DMS153 treated with DMSO at 0.1 percent for 48 hours (cell line): ENCODE measurements around the gene PHLPP2.
"Not testable (repeated sequence)": the region's sequence is repeated elsewhere in the genome, so short reads cannot be mapped to it uniquely, and the experiment has no call there.

Experiments
- DNase-seq: peaks from one replicate; lab custom pipeline; 2025; ENCODE audit not compliant: unreplicated experiment; lab: John Stamatoyannopoulos, UW

The PHLPP2 gene

GRCh38 chr16:71721066-71721740, 3.3 kb downstream of the PHLPP2 start:
- DNase-seq: no peak

GRCh38 chr16:71712501-71712900, 12.0 kb downstream of the PHLPP2 start:
- no peak for DNase-seq

DNA sequence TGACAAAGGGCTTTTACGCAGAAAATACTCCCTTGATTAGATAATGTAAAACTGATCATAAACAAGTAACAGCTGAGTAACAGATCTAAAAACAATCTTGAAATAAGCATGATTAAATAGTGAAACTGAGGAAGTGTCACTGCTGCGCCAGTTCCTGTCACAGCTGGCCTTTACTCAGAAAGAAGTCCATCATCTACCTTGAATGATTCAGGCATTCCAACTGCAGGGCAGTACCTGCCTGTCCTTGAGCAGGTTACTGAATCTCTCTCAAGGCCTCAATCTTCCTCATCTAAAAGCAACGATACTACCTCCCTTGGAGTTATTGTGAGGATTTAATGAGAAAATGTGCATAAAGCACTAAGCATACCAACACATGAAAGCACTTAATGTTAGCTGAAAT, 12.7 kb downstream of the PHLPP2 start:
- no peak for DNase-seq

GRCh38 chr16:71709229-71709781, 15.2 kb downstream of the PHLPP2 start:
- DNase-seq: no peak

DNA sequence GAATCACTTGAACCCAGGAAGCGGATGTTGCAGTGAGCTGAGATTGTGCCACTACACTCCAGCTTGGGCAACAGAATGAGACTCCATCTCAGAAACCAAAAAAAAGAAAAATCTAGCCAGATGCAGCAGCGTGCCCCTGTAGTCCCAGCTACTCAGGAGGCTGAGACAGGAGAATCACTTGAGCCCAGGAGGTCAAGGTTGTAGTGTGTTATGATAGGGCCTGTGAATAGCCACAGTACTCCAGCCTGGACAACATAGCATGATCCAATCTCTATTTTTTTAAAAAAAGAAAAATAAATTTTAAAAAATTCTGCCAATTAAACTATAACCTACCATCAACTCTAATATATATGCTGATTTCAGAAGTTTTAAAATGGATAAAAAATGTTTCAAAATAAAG, 15.8 kb downstream of the PHLPP2 start:
- DNase-seq: no peak

GRCh38 chr16:71707199-71707598, 17.3 kb downstream of the PHLPP2 start:
- no peak for DNase-seq

- no peak for DNase-seq
These were observed 18.5 kb downstream of the PHLPP2 start for GRCh38 chr16:71706046-71706445.

DNA sequence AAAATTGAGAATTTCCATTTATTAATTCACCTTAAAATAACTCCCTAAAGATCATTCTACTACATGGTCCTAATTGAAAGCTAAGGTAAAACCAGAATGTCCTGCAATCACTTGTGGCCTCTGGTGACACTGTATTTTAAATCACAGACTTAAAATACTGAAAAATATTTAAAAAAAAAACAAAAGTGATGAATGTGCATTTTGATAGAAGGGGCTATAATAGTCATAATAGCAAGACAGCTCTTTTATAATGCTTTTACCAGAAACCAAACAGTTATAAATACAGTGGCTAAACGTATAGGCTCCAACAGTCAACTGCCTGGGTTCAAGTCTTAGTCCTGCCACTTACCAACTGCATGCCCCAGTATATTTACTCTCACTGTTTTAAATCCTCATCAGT, 21.2 kb downstream of the PHLPP2 start:
- no peak for DNase-seq

GRCh38 chr16:71700831-71701230, 23.7 kb downstream of the PHLPP2 start:
- DNase-seq: no peak

GRCh38 chr16:71698491-71698890, 26.0 kb downstream of the PHLPP2 start:
- no peak for DNase-seq

DNA sequence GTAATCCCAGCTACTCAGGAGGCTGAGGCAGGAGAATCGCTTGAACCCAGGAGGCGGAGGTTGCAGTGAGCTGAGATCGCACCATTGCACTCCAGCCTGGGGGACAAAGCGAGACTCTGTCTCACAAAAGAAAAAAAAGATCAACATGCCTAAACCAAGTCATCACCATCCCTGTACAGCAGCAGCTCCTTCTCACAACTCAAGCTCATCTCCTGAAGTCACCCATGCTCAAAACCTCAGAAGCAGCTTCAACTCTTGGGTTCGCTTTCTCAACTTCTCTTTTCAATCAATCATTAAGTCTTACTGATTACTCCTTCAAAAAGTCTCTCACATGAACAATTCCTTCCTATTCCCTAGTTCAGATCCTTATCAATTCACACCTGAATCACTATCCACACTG, 31.3 kb downstream of the PHLPP2 start:
- no peak for DNase-seq

DNA sequence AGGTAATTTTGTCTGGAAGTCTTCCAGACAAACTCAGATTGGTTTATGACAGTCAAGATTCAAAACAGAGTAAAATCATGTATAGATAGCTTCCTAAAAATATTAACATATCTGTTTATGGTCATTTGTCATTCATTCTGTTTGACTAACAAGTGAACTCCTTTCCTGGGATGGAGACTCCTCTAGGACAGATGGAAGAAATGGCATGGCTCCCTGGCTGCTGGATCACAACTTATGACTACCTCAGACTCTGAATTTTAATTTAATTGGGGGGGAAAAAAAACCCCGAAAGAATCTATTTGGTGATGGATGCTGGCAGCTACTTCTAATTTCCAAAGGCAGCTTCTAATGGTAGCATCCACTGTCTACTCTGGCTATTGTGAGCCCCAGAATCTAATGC, 34.6 kb downstream of the PHLPP2 start:
- DNase-seq: no peak

DNA sequence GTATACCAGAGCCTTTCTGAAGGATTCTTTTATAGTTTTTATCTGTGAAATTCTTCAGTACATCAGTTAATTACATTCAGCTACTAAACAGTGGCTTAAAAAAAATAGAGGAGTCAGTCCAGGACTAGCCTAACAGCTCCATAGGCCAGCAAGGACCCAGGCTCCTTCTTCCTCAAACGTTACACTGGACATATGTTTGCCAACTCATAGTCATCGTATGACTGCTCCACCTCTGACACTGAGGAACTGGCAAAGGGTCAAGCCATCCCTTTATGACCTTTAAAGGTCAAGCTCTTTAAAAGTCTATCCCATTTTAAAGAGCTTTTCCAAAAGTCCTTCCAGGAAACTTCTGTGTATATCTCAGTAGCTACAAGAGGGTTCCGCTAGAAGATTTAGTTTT, 36.6 kb downstream of the PHLPP2 start:
- DNase-seq: no peak

- not testable (repeated sequence) for DNase-seq
These were observed 40.2 kb downstream of the PHLPP2 start for GRCh38 chr16:71684280-71684679.

- no peak for DNase-seq
These were observed 43.1 kb downstream of the PHLPP2 start for GRCh38 chr16:71681360-71681759.

DNA sequence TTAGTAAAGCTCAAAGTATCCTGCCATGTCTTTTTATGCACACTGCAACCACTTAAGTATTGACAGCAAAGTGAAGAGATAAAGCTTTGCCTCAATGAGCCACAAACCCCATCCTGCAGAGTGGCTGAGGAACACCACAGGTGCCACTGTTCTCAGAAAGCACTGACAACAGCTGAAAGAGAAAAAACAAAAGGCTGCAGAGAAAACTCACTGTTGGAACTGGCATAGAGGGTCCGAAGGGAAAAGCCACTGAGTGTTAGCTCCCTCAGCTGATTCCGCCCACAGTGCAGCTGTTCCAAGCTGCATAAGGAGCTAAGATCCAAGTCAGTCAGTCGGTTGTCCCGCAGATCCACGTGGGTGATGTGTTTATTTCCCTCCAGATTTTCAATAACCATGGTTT, 48.3 kb downstream of the PHLPP2 start:
- DNase-seq: no peak

DNA sequence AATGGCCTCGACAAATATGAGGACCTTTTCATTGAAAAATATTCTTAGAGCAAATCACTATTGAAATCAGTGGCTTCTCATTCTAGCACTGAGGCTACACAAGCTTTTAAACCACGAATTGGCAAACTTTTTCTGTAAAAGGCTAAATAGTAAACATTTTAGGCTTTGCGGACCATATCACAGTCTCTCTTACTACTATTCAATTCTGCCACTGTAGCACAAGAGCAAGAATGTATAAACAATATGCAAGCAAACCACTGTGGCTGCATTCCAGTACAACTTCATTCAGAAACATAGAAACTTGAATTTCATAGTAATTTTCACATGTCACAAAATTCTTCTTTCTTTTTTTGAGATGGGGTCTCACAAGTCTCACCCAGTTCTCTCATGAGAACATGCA, 49.1 kb downstream of the PHLPP2 start:
- no peak for DNase-seq

- no peak for DNase-seq
These were observed 50.3 kb downstream of the PHLPP2 start for GRCh38 chr16:71674229-71674628.

DNA sequence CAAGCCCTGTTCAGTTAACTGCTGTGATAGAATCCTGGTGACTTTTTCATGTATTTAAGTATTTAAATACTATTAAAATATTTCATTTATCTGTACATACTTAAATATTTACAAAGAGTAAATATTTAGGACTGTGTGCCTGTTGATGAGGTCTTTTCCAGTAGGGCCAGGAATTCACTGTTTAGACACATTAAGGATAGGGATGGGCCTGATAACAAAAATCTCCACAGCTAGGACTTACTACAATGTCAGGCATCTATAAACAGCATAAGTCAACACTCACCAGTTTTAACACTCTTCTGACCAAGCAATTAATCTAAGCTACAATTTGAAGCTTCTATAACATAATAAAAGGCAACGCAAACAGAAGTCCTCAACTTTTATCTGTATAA, 50.9 kb downstream of the PHLPP2 start:
- no peak for DNase-seq

GRCh38 chr16:71672803-71673581, 51.5 kb downstream of the PHLPP2 start:
- DNase-seq: no peak

DNA sequence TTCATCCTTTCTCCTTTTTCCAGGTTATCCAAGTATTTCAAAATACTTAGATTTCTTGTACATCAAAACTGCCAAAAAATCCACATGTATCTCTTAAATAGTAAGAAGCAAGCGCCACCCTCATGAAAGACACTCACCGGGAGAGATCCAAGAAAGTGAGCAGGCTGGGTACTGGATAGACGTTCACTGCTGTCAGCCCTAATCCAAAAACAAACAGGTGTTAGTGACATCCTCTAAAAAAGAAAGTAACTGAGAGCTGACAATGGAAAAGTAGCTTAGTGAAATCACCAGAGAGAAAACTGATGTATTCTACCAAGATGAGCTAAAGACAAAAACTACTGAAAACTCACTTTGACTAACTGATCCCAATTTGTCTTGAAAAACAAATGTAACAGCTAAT, 52.4 kb downstream of the PHLPP2 start:
- no peak for DNase-seq

DNA sequence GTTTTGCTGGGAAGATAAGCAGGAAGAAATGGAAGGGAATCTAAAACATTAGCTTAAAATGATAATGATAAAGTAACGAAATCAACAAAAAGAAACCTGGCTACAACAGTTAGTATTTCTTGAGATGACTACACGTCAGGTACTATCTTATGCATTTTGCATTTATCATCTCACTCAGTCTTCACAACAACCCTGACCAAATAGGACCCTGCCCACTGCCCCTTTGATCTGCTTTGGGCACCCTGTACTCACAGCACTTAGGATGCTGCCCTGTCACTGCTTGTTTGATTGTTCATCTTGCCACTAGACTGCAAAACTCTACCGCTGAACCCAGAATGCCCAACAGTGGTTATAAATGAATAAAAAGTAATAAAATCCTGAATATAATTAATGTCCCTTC, 53.3 kb downstream of the PHLPP2 start:
- DNase-seq: no peak
